ENCODE results near the gene SCIMP.

Gene SCIMP

GRCh38 chr17:5234645-5235576 lies at the start of gene SCIMP:
SCIMP (minus strand) TSS chr17:5234860; CDS start chr17:5234755, 105 bp downstream.
- no peak for DNase-seq (ENCODE audit: low read depth)
- no peak for TF ChIP-seq CTCF (conservative IDR thresholded peaks at IDR 0.05; ENCODE audit: low read length)
- no peak within 1 kb of the TSS for H3K4me3 ChIP-seq (ENCODE audit: low read length)

- no peak for DNase-seq (ENCODE audit: low read depth)
- peak overlapping the region; percentile 79 for H3K4me3 ChIP-seq (ENCODE audit: low read length)
- no peak for TF ChIP-seq CTCF (conservative IDR thresholded peaks at IDR 0.05; ENCODE audit: low read length)
These were observed 49.1 kb upstream of the SCIMP start for GRCh38 chr17:5283571-5284315.

GRCh38 chr17:5282642-5283217 lies 48.1 kb upstream of the SCIMP start:
- no peak for DNase-seq (ENCODE audit: low read depth)
- TF ChIP-seq CTCF (conservative IDR thresholded peaks at IDR 0.05; ENCODE audit: low read length) = no peak
- H3K4me3 ChIP-seq (ENCODE audit: low read length) = peak overlapping the region; percentile 79

GRCh38 chr17:5281814-5282641 lies 47.4 kb upstream of the SCIMP start, which contains the start of gene RABEP1:
RABEP1 (plus strand) TSS chr17:5282284; CDS start chr17:5282487, 203 bp downstream.
- peak; percentile 91 for DNase-seq (ENCODE audit: low read depth)
- peak; percentile 30 for TF ChIP-seq CTCF (conservative IDR thresholded peaks at IDR 0.05; ENCODE audit: low read length)
- H3K4me3 ChIP-seq (ENCODE audit: low read length) = peak within 1 kb of the TSS; percentile 79

GRCh38 chr17:5272322-5272721 lies 37.7 kb upstream of the SCIMP start:
- TF ChIP-seq CTCF (conservative IDR thresholded peaks at IDR 0.05; ENCODE audit: low read length) = no peak
- H3K4me3 ChIP-seq (ENCODE audit: low read length) = no peak overlapping the region
- no peak for DNase-seq (ENCODE audit: low read depth)

GRCh38 chr17:5269241-5269960 lies 34.7 kb upstream of the SCIMP start:
- no peak for DNase-seq (ENCODE audit: low read depth)

More at GRCh38 chr17:5269241-5269960, 34.7 kb upstream of the SCIMP start:
- H3K4me3 ChIP-seq (ENCODE audit: low read length) = no peak overlapping the region
- TF ChIP-seq CTCF (conservative IDR thresholded peaks at IDR 0.05; ENCODE audit: low read length) = no peak
